SK-N-DZ (cell line): ENCODE data around the gene PTCHD1. TPM values are rescaled to one million over a fixed set of nuclear protein-coding genes. Genes with fewer than 3 reads are reported as not detected.

Experiments
- DNase-seq: peaks from one replicate; pipeline ENCODE4 v3.0.0-alpha.2; 2015; ENCODE audit warnings: low spot score
- polyA plus RNA-seq, 2 experiments: library from polyadenylated mRNA; depleted of rRNA; stranded (reverse); fragments of >200 nt; gene quantifications; 2 replicates each; pipeline ENCODE4 v1.2.3, GENCODE V29; 2014

The PTCHD1 gene
- polyA plus RNA-seq (2014; cell fraction: cytosol; rRNA removed): 0.35 and 0.65 TPM in 2 replicates
- polyA plus RNA-seq (2014; cell fraction: nucleus; rRNA removed): 0.80 and 2.1 TPM in 2 replicates

DNA sequence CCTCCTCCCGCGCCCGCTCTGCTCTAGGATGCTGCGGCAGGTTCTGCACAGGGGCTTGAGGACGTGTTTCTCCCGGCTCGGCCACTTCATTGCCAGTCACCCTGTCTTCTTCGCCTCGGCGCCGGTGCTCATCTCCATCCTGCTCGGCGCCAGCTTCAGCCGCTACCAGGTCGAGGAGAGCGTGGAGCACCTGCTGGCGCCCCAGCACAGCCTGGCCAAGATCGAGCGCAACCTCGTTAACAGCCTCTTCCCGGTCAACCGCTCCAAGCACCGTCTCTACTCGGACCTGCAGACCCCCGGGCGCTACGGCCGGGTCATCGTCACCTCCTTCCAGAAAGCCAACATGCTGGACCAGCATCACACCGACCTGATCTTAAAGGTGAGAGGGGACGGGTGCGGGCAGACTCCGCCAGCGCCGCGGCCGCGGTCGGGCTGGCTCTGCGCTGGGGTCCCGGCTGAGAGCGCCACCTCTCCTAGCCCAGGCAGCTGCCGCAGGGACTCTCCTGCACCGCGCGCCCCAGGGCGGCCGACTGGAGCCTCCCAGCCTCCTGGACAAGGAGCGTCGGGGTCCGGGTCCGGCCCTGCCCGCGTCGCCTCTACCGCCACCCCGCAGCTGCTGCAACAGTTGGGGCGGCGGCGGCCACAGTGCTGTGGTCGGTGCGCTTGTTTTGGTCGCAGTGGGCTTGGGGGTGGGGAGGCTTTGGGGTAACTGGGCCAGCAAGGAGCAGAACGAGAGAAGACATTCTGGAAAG is at the start of gene PTCHD1:
Gene PTCHD1 (plus strand): TSS at position 2 of the 752 bp plus-strand sequence. CDS start 27 bp downstream, at position 29.
- DNase-seq: no peak

DNA sequence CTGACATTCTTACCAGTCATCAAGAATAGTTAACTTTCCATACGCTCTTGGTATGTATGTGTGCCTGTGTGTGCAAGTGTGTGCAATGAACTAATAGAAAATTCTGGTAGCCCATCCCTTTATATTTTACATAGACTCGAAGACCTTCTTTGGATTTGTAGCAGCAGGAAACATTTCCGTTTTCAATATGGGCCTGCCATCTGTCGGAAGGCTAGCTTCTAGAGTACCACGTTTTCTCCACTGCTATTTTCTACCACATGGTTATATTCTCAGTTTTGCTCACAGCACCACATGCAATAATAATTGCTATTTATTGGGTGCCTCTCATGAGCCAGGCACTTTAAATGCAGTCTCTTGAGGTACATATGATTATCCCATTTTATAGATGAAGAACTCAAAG is 47.9 kb upstream of the PTCHD1 start:
- no peak for DNase-seq

DNA sequence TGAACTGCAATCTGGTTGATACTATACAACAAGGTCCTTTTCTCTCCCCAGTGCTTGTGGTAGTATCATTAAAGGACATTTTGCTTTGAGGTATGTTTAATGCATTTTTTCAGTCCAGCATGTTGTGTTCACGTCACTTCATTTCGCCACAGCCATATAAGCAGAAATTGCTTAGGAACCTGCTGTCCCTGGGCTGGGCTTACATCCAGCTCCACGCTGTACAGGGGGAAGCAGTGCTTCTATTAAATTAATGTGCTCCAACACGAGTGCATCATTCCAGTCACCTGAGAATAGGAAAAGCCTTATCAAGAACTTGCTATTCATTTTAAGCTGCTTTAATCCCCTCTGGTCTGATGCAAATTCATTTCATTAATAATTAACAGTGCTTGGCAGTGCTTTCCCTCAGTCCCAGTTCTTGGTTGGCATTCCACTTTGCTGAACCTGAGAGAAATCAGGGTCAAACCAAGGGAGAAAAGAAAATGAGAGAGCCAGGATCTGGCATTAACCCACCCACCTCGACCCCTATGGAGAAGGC is 47.4 kb upstream of the PTCHD1 start:
- DNase-seq: no peak

DNA sequence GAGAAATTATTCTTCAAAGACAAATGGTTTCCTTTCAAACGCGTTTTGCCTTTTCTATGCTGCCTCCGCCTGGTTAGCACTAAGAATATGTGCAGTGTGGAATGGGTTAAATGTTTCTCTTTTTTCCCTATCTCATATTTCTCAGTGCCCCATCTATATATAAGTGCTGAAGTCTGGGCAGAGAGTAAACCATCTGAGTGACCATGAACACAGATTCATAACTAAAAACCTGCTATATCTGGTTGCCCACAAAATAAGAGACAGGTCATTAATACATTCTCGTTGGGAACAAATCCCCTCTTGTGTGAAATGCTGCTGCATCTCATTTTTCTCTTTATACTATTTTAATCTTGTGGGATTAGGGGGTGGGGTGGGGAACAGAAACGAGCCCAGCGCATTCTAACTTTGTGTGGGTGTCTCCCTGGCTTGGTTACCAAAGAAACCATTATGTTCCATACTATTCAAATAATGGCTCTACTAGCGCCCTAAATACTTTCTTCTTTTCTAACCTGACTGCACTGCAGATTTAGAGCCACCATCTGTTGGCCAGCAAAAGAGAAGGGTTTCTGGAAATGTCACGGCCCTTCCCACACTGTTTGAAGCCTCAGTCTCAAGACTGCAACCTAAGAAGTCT is 42.2 kb upstream of the PTCHD1 start:
- DNase-seq: no peak

DNA sequence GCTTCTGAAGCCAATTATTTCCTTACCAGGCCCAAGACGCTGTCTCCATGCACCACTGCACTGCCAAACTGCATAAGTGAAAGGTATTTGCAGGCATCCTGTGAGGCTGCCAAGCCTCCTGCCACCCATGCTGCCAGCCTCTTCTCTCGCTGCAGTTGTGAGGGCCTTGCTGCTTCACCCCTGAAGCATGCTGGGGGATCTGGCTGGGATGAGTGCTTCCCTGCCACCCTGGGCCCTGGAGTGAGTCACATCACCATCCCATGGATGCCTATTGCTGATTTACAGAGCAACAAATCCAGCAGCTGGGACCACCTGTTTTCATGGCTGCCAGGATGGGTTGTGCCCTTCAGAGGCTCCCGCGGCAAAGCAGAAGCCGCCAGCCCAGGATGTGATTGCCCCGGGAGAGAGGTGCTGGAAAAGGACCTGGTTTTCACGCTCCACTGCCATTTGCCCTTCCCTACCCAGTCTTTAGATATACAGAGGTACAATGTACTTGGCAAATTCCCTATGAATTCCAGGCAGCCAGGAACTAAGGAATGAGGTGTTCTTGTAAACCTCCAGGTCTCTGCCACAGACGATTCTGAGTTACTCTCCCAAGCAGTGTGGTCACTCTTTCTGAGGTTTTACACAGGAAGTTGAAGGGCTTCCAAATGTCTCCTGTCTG is 41.5 kb upstream of the PTCHD1 start:
- DNase-seq: no peak

DNA sequence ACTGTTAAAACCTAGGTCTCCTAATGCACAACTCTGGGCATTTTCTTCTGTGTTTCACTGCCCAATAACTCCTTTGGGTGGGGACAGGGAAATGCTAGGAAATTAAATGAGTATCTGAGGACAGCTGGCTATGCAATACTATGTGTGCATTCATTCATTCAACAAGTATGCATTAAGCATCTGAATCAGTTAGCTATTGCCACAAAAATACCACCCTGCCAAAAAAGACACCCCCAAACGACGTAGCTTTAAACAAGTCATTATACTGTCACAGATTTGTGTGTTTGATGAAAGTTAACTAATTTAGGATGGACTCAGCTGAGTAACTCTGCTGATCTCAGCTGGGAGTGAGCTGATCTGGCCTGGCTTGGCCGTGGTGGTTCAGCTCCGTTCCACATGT is 29.8 kb upstream of the PTCHD1 start:
- no peak for DNase-seq

DNA sequence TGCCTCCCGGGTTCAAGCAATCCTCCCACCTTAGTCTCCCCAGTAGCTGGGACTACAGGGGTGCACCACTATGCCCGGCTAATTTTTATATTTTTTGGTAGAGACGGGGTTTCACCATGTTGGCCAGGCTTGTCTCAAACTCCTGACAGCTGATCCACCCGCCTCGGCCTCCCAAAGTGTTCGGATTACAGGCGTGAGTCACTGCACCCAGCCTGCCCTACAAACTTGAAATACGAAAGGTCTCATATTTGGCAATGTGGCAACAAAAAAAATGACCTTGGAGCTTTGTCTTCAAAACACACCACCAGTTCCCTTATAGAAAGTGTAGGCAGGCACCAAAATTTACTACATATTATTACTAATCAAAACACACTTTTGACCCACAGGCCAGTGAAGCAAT is 22.9 kb upstream of the PTCHD1 start:
- no peak for DNase-seq

DNA sequence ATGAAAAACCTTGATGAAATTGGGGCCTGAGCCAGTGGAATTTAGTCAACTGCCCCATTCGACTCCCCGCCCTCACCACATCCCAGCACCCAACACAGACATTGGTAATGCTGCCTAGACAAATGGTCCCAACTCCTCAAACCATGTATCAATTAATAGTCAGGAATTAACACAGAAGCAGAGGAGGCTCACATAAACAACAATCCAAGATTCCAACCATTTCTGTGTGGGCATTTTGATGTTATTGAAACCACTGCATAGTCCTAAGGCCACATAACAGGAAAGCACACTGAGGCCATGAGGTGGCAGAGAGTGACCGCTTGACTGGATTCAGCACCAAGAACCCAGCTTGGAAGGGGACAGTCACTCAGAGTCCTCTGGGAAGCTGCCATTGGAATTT is 22.5 kb upstream of the PTCHD1 start:
- DNase-seq: no peak

DNA sequence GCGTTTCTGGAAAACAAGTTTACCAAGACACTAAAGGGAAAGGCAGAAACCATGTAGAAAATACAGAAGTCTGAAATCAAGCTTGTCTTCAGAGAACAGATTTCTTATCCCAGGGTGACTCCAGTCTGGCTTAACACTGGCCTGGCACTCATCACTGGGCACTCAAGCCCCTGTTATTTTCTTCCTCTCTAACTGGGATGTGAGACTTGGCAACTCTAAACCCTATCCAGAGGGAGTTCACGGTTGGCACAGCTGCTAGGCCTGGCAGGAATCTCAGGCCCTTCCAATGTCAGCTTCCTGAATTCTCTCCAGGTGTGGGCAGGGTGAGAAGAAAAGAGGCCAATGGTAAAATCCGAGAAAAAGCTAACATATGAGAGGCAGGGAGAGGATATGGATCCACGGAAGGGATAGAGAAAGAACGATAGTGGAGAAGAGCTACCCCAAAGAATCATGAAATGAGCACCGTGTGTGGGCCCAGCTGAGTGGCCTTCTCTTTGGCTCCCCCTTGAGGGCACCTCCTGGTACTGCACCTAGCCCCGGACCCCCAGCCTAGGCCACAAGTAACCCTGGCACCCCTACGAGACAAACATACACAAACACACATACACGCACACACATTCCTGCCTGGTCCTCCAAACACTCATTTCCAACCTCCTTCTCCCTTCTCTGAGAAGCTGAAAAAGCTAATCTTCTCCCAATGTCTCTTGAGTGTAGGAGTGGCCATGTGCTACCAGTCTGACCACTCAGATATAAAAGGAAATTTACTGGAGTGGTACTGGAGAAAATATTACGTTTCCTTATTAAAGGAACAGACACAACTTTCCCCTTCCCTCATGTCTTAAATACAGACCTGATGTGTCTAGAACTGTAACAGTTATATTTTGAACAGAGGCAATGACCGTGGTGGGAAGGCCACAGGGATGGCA is 16.6 kb upstream of the PTCHD1 start:
- DNase-seq: no peak

DNA sequence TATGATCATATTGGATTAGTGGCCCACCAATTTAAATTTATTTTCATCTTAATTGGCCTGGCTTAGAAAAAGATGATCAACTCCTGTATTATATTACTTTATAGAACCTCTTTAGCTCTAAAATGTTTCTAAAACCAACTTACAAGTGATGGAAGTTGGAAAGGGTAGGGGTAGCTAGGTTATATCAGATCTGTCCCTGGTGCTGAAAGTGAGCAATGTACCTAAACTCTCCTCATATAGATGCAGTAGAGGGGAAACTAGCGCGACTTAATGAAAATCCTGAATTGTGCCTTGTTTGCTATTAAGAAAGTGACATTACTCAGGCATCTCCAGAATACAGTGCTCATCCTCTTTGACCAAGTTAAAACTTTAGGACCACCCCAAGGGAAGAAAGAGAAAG is 7.5 kb upstream of the PTCHD1 start:
- no peak for DNase-seq

DNA sequence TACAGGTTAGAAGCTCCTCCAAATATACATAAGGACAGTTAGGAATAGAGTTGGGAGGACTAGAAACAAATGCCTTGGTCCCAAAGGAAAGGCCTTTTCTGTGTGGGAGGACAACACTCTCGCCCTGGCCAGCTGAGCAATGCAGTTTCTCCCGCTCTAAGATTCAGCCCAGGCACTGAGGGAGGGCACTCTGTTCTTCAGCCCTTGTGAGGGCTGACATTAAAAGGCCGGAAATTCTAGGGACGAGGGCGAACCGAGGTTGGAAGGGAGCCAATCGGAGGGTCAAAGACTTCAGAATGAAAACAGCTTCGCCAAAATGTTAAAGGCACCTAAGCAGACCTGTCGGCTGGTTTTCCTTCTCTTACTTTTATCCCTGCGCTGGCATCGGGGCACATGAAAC is 2.9 kb upstream of the PTCHD1 start:
- DNase-seq: no peak

DNA sequence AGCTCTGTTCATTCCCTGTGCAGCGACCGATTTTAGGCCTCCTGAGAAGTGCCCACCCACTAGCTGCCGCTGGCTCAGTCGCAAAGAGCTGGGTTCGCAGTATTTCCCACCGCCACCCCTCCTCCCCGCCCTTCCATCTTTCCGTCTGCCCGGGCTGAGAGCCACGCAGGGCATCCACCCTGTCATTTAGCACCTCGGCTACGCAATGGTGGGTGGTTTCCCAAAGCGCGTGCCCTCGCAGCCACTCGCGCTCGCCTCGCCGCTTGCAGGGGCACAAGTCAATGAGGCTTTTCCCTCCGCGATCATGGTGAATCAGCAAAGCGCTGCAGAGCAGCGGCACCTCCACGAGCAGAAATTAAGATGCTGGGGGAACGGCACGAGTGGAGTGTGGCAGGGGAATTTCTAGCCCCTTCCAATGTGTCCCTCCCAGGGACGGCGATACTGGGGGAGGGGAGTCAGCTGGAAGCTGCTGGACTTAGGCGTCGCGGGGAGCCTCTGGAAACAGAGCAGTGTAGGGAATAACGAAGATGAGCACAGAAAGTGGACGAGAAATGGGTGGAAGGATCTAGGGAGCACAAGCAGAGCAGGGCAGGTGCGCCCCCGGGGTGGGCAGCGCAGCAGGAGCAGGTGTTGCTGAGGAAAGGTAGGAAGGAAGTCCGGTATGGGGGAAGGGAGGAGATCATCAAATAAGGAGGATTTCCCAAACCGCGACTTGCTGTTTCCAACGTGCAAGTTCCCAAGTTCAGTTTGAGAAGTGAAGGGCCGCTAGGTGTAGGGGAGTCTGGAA is 2.4 kb upstream of the PTCHD1 start:
- DNase-seq: no peak

DNA sequence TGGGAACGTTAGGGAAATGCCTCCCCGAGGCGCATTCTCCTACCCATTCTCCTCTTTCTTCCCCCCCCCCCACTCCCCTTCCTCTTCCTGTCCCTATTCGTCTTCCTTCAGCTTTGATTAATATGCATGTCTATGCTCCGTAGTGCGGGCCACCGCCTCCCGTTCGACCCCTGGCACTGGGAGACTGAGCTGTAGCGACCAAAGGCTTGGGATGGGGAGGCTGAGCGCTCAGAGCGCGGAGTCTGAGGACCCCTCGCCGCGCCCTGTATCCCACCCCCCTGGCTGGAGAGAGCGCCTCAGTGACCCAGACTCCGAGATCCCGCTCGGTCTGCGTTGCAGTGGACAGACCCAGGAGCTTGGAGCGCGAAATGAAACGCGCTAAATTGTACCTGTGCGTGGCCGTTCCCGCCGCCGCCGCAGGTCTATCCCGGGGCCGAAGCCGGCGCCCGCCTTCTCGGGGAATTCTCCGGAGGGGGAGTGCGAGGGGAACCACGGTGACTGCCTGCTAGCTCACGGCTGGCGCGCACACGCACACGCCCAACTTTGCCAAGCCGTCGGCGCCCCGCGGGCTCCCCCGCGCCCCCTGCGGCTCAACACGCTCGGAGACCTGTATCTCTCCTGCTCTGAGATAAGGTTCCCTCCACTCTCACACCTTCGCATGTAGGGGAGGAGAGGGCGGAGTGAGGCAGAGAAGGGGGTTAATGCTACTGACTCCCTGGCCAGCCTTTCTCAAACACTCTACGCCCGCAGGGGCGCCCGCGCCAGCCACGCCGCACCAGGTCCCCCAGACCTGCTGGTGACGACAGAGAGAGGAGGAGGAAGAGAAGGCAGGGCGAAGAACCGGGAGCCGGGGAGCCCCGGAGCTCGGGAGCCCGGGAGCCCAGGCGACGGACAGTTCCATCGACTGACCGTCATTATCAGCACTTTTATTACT is 1.5 kb upstream of the PTCHD1 start:
- DNase-seq: no peak

DNA sequence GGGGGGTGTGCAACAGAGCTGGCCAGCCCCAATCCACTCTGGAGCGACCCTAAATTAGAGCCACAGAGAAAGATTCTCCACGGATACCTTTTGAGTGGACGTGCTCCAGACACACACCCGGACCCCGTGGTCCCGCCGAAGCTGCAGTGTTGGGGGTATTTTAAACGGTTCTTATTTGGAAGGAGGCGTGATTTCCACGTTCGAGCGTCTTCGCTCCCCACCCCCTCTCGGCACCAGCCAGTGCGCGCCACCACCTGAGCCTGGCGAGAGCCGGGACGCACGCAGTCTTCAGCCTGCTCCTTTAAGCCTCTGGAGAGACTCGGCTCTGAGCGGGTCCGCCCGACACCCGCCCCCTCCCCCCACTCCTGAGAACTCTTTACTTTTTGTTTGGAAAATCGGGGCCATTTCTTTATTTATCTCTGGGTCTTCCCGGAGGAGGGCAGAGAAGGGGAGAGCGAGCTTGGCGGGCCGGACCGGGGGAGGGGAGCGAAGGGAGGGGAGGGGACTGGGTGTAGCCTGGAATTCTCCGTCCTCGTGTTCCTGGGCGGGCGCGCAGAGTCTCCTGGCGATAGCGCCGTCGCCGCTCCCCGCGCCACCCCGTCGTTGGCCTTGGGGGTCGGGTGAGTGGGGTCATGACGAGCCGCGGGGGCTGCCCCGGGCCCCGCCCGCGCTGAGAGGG is 668 bp upstream of the PTCHD1 start:
- DNase-seq: no peak

DNA sequence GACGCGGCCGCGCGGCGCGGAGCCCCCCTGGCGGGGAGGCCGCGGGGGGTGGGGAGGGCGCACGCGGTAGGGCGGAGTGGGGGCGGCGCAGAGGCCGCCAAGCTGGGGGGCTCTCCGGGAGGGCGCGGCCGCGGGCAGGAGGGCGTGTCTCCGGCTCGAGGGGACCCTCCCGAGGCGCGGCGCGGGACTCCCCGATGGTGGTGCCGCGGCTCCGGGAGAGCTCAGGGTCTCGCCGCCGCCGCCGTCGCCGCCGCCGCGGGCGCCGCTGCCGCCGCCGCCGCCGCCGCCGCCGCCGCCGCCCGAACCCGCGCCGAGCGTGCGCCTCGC is 165 bp upstream of the PTCHD1 start:
- no peak for DNase-seq

DNA sequence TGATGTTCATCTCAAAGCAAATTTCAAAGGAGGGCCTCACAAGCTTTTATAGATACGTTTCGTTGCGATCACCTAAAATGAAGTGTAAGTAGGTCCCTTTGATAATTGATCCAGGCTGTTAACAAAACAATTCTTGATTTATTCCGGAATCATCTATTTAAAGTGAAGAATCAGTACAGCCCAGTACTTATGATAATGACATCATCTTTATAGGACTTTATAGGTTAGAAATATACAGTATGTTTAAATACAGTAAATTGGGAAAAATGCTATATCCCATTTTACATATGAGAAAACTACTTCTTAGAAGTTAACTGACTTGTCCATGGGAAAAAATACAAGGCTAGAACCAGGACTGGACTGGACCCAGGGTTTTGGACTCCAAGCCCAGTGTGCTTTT is 3.7 kb downstream of the PTCHD1 start:
- DNase-seq: no peak

DNA sequence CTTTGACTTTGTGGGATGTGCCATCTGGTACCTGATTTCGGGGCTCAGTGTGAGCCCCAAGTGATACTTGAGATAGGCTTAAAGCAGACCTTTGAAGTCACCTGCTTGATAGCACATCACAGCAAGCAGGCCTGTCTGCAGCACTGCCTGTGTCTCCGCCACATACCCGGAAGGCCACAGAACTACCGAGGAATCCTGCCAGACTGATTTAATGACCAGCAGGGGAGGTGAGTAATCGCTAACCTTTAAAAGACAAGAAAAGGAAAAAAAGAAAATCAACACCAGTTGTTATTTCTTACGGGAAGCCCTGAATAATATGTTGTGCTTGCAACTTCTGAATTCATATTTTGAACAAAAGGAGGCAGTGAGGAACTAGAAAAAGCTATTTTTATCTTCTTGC is 6.8 kb downstream of the PTCHD1 start:
- DNase-seq: no peak

DNA sequence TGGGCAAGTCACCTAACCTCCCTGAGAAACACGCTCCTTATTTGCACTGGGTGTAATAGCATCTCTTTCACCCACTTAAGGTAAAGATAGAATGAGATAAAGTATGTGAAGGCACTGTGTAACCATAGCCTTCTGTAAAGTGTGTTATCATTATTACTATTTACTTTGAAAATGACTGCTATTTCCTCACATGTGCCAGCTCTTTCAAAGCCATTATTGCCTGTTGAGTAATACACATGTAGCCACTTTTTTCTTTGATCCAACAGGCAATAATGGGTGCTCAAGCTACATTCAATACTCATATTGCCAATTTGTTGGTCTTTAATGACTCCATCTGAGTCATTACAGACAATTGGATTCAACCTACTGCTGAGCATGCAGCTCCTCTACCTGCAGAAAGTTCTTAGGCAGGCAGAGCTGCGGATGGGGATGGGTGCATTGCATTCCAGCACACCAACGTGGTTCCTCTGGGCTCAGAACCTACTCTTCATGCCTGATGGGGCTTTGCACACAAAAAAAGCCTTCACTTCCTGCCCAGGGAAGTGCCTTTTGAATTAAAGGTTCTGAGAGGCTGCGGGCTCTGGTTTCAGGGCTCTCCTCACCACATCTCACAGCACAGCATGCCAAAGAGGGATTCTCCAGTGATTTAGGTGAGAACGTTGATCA is 9.7 kb downstream of the PTCHD1 start:
- no peak for DNase-seq

DNA sequence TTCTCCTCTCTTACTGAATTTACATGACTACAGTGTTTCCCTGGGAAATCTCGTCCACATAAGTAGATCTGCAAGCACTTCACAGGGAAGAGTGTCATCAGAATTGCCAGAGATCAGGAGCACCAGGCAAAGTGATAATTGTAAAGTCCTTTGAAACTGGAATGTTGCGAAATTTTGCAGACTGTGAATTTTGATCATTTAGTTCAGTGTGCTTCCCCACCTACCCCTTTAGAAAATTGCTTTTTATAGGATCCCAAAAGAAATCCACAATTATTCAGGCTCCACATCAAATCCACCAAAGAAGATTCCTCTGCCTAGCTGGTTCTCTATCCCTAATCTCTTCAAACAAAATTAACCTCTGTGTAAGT is 10.2 kb downstream of the PTCHD1 start:
- DNase-seq: no peak
